LNCAP (cell line): ENCODE data around the gene CLSTN2.

ENCODE experiments used
- TF ChIP-seq, protein P1 (sequence below): fragments of 450-650 bp; IDR thresholded peaks from 2 replicates; pipeline ENCODE4 v1.5.1; 2017; ENCODE audit warnings: mild to moderate bottlenecking

Gene CLSTN2

DNA sequence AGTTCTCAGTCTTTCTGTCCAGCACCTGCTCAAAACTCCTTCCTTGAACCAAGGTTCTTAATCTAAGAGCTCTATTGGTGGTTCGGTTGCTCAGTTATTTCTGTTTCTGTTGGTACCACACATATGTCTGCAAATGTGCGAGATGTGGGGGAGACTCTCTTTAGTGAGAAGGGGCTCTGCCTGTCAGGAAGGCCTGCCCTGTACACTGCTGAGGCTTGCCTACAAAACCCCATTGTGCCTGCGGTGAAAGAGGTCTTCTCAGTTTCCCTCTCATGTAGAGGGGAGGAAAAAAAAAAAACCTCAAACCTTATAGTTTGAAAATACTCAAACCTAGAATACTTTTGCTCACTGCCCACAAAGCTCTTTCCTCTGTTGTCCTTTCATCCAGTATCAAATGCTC, 142.4 kb downstream of the CLSTN2 start:
- TF ChIP-seq, protein P1, sequence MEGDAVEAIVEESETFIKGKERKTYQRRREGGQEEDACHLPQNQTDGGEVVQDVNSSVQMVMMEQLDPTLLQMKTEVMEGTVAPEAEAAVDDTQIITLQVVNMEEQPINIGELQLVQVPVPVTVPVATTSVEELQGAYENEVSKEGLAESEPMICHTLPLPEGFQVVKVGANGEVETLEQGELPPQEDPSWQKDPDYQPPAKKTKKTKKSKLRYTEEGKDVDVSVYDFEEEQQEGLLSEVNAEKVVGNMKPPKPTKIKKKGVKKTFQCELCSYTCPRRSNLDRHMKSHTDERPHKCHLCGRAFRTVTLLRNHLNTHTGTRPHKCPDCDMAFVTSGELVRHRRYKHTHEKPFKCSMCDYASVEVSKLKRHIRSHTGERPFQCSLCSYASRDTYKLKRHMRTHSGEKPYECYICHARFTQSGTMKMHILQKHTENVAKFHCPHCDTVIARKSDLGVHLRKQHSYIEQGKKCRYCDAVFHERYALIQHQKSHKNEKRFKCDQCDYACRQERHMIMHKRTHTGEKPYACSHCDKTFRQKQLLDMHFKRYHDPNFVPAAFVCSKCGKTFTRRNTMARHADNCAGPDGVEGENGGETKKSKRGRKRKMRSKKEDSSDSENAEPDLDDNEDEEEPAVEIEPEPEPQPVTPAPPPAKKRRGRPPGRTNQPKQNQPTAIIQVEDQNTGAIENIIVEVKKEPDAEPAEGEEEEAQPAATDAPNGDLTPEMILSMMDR = no peak

DNA sequence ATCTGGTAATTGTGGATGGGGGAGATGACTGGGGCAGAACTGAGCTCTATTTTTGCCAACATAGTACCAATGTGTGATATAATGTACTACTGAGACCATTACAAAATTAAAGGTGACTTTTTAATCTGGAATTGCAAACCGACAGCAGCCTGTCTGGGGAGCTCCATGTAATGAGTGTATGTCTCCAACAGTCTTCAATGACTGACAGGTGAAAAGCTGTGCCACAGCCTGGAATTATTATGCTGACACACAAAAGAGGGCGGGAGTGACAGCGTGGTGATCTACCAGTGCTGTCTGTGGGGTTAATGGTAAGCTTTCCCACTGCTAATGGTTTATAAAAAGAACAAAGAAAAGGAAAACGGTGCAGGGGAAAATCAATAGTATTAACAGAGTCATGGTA, 143.4 kb downstream of the CLSTN2 start:
- TF ChIP-seq, protein P1 = no peak

DNA sequence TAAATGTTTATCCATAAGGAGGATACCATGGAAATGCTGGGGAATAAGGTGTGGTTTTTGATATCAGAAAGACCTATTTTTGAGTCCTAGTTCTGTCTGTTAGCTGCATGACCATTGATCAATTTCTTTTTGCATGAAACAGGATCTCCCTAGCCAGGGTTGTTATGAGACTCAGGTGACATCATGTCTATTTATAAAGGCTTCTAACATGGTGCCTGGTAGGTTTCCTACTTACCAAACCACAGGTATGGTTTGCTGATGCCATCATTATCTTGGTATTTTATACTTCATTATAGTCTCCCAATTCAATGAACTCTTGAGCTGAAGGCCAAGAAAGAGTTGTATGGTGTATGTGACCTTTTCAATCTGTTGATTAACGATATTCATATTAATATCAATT, 144.0 kb downstream of the CLSTN2 start:
- TF ChIP-seq, protein P1 = no peak

DNA sequence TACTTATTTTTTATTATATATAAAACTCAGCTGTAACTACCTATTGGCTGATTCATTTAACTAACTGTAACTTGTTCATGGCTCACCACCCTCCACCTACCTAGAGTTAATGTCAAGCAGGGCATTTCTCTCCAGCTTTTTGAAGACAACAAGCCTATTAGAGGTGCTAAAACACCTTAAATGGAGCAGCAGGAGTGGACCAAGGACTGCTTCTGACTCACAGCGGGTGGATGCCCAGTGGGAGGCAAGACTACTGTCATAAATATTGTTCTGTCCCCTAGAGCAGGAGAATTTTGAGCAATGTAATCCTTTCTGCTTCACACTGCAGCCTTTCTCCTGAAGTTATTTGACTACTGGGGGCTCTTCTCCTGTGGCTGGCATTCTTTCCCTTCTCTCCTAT, 146.9 kb downstream of the CLSTN2 start:
- TF ChIP-seq, protein P1 = no peak

DNA sequence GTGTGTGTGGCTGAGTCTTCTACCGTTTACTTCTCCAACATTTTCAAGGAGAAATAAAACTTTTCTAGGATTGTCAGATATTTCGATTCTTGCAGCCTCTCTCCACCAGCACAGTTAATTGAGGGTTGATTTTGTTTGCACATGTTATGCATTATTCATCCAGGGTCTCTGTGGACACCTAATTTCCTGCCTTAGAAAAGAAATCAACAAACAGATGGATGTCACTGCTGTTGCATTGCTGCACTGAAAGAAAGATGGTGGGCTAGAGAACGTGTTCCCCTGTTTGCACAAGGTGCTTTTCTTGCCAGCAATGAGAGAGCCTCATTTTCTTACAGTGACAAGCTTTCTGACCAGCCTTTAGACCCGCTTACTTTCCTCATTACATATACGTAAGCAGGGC, 150.0 kb downstream of the CLSTN2 start:
- TF ChIP-seq, protein P1 = no peak

DNA sequence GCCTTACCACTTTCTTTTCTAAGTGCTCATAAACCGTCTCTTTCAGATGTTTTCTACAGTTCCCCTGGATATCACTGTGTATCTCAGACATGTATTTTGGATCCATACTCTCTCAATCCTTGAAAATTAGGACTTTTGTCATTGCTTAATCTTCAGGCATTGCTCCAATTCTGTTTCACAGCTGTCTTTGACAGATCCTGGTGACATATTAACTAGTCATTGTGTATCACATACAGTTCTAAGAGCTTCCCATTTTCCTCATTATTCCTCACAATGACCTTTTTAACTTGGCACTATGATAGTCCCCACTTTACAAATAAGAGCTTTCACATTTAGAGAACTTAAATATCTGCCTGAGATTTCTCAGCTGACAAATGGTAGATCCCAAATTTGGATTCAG, 151.7 kb downstream of the CLSTN2 start:
- TF ChIP-seq, protein P1 = no peak

DNA sequence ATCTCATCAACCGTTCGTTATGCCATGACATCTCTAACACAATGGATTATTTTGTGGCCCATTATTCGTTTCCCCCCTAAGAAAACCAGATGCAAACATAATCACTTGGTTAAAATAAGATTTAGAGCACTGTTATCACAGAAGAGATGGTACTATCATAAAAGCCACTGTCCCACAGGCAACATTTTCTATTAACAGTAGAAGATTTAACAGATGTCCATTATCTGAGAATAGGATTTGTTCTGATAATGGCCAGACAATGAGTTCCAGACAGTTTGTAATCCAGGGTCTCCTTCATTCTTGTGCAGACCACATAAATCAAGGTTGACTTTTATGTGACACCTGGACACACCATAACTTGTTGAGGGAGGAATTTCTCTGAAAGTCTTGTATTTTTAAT, 153.1 kb downstream of the CLSTN2 start:
- TF ChIP-seq, protein P1 = no peak

DNA sequence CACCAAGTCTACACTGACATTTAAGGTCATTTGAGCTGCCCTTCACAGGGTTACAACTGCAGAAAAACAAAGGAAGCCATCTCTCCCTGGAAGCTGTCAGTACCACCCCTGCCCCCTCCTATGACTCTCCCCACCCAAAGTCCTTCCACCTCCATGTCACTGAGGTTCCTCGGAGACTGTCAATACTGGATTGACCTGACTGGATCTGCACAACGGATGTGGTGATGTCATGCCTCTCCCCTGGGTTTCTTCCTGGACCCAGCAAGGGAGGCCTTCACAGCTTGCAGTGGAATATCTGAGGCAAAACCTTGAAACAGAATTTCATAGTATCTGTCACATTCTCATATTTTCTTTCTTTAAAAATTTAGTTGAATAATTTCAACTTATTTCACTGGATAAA, 153.5 kb downstream of the CLSTN2 start:
- TF ChIP-seq, protein P1 = no peak
